GM19468 (cell line): Measurements from ENCODE around the gene CREG1.

ENCODE experiments used
- ATAC-seq: cut with Tn5 transposase; IDR thresholded peaks from one replicate; pipeline ENCODE4 v1.9.1; 2021; ENCODE audit warnings: mild to moderate bottlenecking, moderate library complexity, moderate number of reproducible peaks; ENCODE audit not compliant: unreplicated experiment; ENCODE audit errors: extremely low read depth

Gene CREG1

DNA sequence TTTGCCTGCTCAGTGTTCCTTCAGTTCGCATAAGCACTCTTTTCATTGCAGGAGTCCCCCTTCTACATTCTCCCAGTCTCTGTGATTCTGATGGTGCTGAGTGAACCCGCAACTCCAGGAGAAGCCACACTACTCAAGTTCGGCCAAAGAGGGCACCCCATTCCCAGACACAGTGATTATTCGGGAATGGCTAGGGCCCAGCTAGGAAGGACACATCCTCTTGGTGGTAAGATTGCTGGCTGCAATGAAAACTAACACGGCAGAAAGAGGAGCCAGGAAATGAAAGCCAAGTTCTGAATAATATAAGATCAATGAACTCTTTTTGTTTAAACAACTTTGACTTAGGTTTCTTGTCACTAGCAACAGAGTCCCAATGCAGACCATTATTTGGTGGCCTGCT lies 14.9 kb downstream of the CREG1 start:
- ATAC-seq, result no peak

DNA sequence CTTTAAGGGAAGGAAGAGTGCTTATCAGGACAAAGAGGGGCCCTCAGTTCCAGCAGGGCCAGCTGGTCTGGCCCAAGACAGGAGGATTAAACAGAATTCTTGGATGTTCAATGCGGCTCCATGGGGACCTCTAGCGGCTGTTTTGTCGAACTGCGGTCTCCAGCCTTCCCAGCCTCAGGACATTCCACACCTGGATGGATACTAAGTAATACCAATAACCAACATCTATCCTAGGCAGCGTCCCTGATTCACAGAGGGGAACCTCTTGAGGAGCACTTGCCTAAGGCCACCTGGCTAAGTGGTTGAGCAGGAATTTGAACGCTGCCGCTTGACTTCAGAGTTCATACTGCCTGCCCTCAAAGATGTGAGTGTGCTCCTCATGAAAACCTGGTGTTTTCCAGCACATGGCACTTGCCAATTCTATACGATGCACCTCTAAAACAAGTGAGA lies 19.7 kb downstream of the CREG1 start:
- no peak for ATAC-seq

DNA sequence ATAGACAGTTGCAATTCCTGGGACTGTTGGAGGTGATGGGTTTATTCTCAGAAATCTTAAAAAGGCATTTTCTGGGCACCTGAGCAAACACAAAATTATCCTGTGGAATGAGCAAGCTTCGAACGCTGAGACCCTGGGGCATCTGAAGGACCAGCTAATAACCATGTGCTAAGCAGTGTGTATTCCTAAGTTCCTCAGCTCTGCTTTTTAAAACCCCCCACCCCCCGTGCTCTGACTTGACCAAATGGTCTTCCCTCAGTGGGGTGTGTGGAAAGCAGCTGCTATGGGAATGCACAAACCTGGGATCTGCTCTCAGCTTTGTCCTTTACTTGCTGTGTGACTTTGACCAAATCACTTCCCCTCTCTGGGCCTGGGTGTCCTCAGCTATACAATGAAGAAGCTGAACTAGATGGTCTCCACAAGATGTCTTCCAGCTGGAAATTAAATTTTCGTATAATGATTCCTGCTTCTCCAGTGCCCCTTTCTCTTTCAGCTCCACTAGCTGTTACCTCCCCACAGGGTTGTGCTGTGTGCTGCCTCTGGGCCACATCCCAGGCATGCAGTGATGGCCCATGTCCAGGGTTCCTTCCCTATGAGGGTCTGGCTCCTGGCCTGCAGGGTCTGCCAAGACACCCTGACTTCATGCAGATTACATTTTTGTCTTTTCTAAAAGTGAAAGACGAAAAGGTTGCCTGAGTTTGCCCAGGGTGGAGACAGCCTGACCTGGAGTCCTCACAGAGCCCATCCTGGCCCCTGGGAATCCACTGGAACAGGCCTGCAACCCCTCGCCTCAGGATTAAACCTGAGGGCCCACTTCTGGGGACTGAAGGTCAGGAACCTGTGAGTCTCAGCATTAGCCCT lies 20.4 kb downstream of the CREG1 start:
- no peak for ATAC-seq

DNA sequence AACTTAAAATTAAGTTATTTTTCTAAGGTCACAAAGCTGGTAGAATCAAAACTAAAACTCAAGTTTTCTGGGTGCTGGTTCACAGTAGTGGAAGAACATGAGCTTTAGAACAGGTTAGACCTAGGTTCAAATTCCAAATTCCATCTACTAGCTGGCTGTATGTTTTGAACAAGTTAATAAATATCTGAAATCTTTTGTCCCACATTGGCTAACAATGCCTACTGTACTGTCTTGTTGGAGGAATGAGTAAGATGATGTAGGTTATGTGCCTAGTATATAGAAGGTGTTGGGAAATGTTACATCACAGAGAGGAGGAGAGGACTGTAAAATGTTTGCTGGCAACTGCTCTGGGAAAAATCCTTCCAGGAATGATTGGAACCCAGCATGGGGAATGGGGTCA lies 21.2 kb downstream of the CREG1 start:
- no peak for ATAC-seq

DNA sequence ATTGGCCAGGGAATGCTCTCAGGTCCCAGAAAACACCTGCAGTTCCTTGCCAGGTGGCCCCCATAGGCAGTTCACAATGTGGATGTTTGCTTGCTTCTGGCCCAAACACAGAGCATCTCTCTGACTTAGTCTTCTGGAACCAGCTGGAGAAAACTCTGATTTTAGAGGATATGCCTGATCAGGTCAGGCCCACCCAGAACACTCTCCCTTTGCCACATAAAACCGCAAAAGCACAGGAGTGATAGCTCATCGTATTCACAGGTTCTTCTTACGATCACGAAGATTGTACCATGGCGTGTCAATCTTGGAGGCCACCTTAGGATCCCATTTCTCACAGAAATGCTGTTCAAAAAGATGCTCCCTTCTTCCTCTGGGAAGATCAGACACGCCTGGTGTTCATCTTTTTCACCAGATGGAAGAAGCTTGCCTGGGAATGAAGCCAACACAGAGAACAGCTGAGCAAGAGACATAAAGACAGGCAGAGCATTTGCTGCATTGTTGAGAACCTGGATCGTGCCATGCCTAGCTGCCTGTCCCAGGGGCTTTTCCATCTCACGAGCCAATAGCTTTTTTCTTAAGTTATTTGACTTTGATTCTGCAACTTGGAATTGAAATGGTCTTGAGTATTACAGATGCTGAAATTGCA lies 23.6 kb downstream of the CREG1 start:
- ATAC-seq, result no peak

DNA sequence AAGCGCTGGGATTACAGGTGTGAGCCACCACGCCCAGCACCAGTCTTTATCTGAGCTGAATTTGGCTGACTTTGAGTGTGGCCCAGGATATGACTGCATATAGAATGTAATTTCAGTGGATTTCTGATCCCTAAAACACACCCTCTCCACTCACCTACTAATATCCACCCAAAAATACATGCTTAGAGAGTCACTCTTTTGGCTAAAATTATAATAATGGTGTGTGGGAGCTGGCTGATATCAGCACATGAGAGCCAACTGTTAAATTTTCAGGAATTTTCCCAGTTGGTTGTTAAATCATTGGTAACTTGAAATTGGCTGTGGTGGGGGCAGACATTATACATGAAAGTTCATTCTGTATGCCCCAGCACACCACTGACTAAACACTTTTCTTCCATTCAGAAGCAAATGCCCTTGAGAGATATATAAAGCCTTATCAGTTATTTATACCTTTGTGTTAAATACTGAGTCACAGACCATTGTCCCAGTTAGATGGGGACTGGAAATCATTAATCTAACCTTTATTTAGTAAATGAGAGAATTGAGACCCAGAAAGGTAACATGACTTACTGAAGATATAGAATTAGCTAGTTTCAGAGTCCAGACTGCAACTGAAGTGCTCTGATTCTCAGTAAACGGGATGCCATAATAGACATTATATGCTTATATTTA lies 25.4 kb downstream of the CREG1 start:
- ATAC-seq, result no peak

DNA sequence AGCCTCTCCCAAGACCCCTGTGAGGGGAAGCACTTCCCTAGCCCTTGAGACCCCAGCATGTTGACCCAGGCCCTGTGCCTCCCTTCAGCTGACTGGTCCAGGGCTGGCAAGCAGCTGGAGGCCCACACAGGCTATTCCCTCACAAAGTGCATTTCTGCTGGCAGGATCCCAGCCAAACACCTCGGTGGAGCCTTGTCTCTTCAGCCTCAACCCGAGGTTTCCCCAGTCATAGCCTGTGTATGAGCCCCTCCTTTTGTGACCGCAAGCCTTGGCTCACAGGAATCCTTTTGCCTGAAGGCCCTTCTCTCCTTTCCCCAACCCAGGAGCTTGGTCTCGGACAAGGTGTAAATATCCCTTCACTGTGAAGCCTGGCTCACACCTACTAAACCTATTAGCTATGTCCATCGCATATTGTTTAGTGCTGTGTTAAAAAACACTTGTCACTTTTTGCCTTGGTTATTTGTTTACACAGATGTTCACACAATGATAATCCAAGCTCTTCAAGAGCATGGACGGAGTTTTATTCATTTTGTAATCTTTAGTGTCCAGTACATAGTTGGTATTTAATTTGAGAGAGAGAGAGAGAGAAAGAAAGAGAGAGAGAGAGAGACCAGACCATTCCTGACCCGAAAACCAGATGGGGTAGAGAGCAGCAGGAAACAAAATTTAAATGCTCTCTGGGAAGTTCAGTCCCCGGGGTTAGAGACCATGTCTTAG lies 26.7 kb downstream of the CREG1 start:
- ATAC-seq, result no peak

DNA sequence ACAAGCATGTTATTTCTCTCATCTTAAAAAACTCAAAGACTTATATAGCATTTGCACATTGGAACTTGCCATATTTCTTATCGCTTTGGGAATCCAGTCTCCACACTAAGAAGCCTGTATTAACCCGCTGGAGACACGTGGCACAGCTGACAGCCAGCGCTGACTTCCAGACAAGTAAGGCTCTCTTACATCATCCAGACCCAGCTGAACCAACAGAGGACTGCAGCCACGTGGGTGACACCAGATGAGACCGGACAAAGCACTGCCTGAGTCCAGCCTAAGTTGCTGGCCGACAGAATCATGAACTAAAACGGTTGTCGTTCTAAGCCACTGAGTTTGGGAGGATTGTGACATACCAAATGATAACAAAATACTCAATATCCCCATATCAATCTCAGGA lies 28.9 kb downstream of the CREG1 start:
- ATAC-seq, result no peak

DNA sequence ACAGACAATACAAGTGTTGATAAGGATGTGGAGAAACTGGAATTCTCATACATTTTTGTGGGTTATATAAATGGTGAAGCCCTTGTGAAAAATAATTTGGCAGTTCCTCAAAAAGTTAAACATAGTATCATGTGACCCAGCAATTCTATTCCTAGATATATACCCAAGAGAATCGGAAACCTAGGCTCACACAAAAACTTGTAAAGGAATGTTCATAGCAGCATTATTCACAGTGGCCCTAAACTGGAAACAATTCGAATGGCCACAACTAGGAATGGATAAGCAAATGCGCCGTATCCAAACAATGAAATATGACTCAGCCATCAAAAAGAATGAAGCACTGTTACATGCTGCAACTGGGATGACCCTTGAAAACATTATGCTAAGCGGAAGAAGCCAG lies 31.3 kb downstream of the CREG1 start:
- ATAC-seq, result no peak

DNA sequence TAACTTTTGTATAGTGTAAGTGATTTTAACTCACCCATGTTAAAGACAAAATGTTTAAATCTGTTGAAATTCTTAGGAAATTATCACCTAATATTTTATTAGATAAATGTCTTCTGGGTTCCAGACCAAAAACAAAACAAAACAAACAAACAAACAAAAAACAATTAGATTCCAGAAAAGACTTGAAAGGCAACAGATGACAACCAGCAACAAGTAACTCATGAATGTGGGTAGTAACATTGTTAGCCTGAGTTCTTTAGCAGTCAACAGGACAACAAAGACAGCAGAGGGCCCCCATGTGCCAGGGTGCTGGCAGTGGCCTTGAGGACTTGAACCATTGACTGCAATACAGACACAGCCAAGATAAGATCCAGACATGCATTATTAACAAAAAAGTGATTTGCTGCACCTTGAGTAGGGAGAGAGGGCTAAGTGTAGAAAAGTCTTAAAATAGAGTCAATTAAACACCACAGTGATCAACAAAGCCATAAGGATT lies 32.8 kb downstream of the CREG1 start:
- no peak for ATAC-seq

DNA sequence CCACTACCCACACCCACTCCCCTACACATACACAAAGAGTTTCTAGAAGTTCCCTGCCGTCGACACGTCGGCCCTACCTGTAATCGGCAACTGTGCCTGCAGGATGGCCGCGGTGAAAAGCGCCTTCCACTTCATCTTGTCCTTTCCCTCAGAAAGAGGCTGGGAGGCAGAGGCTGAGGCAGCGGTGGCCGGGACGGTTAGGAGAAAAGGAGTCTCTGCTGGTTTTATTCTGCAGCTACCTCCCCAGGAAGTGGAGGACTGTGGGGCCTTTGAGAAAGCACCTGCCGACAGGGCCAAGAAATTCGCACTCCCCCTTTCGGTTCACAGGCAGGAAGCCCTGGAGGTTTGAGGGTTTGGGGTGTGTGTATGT lies 35.2 kb downstream of the CREG1 start, which contains the start of gene CD247:
Gene CD247 (minus strand): TSS at position 199 of the 370 bp plus-strand sequence. CDS start 64 bp downstream, at position 135.
- ATAC-seq, result no peak

DNA sequence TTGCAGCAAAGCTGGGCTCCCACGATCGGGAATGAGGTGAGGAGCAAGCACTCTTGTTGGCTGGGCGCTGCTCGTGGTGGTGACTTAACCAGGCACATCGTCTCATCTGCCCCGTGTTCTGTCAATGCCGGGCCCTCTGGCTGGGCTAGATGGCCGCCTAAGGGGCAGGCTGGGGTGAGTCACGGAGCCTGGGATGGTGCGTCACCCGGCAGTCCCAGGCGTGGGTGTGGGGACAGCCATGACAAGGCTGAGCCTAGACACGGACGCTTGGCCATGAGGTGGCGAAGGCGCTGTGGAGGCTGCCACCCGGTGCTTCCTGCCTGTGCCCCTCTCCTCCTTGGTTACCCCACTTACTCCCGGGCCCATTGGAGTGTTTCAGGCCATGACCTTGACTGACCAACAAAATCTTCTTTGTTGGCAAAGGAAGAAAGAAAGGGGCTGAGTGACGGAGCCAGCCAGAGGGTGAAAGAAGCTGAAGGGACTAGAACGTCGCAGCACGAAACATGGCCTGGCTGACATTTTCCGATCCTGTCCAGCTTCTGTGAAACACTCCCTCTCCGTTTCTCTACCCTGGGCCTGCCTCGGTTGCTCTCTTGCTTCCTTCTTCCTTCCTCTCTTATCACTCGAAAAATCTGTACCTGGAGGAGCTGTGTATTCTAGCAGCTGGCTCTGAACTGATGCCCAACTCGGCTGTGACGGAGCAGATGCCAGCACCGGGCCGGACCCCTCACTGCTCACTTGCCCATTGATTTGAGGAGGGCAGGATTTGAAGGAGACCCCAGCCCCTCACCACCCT lies 35.8 kb downstream of the CREG1 start:
- no peak for ATAC-seq

DNA sequence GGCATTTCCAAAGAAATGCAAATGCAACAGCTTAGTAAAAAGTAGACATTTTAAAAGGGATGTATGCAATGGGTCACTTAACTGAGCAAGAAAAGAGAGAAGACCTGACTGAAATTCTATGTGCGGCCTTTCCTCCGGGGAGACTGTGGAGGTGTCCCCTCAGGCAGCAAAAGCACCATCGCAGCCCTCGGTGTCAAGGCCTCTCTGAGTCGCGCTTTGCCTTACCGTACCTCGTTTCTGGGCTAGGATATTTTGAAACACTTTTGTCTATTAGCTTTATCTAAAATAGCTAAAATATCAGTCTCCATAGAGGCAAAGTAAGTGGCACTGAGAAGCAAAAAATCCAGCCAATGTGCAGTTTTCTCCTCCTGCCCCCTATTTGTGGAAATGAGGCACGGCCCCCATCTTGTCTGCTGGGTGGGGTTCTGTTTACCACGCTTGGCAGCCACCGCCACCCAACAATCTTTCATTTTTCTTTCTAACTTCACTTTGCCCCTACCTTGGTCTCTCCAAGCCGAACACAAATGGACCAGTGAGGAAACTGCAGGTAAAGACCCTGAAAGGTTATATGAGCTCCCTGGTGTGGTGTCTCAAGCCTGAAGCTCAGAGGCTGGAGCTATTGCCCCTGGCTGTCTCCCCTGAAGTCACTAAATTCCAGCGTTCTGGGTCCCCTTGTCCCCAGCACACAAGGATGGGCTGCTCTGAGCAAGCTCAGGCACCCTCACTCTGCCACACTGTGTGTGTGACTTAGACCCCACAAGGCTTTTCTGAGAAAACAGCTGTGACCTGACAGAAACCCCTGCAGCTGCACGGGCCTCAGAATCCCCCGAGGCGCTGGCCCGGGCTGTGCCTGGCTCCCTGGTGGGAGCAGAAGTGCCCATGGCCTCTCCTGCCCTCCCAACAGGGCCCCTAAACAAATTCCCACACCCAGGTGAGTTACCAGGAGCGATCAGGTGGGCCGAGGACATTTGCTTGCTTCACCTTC lies 36.9 kb downstream of the CREG1 start:
- no peak for ATAC-seq

DNA sequence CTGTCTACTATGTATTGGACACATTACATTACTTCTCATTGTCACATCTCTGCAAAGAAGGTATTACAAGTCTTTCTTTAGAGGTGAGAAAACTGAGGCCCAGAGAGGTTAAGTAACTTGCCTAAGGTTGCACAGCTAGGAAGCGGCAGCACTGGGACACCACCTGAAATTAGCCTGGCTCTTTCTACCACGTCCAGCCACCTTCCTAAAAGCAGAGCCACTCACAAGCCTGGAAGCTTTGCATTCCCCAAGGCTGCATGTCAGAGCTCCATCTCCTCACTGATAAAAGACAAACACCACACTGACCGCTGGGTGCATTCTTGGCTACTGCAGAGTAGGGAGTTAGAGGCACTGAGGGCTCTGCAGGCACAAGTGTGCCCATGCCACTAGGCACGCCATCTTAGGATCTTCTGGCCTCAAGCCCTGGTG lies 37.7 kb downstream of the CREG1 start:
- no peak for ATAC-seq

DNA sequence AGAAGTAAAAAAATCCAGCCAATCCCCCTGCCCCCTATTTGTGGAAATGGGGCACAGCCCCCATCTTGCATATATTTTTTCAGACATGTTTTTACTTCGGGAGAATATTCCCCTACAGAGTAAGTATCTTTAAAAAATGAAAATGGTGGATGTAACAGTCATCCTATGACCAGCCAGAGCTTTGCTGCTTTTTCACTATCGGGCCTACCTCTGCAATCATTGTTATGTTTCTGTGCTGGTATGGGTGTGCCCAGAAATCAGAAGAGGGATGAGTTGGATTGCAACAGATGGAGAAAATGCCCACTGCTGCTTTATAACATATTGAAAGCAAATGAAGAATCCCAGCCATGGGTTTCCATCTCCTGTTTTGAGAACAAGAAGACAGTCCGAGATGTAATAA lies 38.1 kb downstream of the CREG1 start:
- no peak for ATAC-seq

DNA sequence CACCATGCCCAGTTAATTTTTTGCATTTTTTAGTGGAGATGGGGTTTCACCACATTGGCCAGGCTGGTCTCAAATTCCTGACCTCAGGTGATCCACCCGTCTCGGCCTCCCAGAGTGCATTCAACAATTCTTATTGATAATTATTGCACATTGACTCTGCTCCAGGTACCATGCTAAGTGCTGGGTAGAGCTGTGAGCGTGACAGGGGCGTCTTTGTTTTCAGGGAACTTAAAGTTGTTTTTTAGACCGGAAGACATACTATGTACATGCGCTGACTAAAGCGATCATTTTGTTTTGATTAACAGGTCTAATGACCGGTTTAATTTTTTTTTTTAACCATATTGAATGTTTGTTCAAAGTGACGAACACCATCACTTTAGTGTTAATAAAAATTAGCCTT lies 39.3 kb downstream of the CREG1 start:
- no peak for ATAC-seq

DNA sequence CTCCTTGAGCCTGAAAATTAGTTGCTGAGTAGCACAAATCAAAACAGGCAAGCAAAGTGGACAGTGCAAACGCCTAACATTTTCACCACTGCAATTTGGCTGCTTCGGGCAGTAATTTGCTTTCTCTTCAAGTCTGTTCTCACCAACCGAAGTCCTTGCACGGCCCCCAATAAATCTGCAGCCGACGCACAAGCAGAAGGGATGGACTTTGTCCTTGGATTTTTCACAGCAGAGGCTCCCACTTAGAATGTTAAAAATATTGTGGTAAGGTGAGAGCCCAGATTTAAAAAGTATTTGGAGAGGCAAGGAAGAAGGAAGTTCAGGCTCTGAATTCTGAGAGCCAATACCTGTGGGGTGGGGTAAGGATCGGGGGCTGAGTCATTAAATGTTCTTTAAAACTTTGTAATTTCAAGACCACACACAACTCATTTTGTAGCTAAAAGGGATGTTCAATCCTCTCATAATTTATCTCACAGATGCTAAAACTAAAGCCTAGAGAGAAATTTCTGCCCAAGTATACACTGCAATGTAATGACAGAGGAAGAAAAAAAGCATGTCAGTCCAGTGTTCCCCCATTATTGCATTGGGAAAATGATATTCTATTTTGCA lies 41.4 kb downstream of the CREG1 start:
- ATAC-seq, result no peak
